ENCODE data around the gene SFMBT2. TPM values are rescaled to one million over a fixed set of nuclear protein-coding genes. Genes with fewer than 3 reads are reported as not detected.

Gene SFMBT2
- total RNA-seq, 1 donor from 2014 or later = 7.0 TPM

DNA sequence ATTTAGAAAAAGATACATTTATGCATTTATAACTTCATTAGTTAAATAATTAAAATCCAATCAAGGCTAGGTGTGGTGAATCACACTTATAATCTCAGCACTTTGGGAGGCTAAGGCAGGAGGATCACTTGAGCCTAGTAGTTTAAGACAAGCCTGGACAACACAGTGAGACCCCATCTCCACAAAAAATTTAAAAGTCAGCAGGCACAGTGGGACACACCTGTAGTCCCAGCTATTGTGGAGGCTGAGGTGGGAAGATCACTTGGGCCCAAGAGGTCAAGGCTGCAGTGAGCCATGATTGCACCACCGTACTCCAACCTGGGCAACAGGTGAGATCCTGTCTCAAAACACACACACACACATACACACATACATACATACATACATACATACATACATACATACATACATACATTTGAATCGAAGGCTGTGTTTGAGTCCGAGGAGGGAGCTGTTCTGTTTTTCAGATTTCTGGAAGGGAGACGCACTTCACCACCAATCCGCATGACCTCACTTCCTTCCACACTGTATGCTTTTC is 30.1 kb downstream of the SFMBT2 start:
- Mint-ChIP-seq H3K4me1 (peaks cover 4% of the 10 kb centered on the region), H3K27ac (ENCODE audit: unreplicated experiment) (no peak overlapping the region), H3K4me3 (no peak overlapping the region), H3K9me3 (no peaks in the 10 kb centered on the region), H3K36me3 (ENCODE audit: low read depth) (peaks cover 15% of the 10 kb centered on the region), H3K27me3 (ENCODE audit: low read depth) (no peaks in the 10 kb centered on the region)
- DNase-seq (ENCODE audit: low read depth, low spot score) = no peak
- TF ChIP-seq, protein P1, sequence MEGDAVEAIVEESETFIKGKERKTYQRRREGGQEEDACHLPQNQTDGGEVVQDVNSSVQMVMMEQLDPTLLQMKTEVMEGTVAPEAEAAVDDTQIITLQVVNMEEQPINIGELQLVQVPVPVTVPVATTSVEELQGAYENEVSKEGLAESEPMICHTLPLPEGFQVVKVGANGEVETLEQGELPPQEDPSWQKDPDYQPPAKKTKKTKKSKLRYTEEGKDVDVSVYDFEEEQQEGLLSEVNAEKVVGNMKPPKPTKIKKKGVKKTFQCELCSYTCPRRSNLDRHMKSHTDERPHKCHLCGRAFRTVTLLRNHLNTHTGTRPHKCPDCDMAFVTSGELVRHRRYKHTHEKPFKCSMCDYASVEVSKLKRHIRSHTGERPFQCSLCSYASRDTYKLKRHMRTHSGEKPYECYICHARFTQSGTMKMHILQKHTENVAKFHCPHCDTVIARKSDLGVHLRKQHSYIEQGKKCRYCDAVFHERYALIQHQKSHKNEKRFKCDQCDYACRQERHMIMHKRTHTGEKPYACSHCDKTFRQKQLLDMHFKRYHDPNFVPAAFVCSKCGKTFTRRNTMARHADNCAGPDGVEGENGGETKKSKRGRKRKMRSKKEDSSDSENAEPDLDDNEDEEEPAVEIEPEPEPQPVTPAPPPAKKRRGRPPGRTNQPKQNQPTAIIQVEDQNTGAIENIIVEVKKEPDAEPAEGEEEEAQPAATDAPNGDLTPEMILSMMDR (conservative IDR thresholded peaks at IDR 0.05) = no peak

DNA sequence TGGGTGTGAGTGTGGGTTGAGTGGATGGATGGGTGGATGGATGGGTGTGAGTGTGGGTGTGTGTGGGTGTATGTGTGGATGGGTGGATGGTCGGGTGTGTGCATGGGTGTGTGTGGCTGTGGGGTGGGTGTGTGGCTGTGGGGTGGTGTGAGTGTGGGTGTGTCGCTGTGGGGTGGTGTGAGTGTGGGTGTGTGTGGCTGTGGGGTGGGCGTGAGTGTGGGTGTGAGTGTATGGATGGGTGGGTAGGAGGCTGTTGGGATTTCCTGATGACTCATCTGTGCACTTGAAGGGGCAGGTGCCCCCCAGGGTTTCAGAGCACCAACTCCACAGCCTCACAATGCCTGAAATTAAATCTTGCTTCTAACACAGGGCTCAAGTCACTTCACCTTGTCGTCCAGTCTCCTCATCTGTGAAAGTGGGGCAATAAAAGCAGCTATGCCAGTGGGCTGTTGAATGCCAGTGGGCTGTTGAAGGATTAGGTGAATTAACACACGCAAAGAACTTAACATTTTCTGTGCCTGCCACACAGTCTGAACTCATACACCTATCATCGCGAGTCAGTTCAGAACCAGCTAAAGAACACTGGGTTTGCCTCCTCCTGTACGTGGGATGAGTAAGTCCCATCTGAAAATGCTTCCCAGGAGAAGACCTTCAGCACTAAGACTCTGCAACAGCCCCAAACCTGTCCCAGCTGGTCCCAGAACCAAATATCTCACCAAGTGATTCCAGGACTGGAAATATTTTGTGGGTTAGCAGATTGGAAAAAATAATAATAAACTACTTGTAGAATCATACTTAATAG is 32.0 kb downstream of the SFMBT2 start:
- H3K4me3 Mint-ChIP-seq = no peak overlapping the region
- H3K27ac Mint-ChIP-seq (ENCODE audit: unreplicated experiment) = no peak overlapping the region
- no peak for DNase-seq (ENCODE audit: low read depth, low spot score)
- TF ChIP-seq, protein P1 (conservative IDR thresholded peaks at IDR 0.05) = no peak
- H3K9me3 Mint-ChIP-seq = no peaks in the 10 kb centered on the region
- H3K27me3 Mint-ChIP-seq (ENCODE audit: low read depth) = no peaks in the 10 kb centered on the region
- H3K36me3 Mint-ChIP-seq (ENCODE audit: low read depth) = peaks cover 21% of the 10 kb centered on the region
- H3K4me1 Mint-ChIP-seq = peaks cover 4% of the 10 kb centered on the region

DNA sequence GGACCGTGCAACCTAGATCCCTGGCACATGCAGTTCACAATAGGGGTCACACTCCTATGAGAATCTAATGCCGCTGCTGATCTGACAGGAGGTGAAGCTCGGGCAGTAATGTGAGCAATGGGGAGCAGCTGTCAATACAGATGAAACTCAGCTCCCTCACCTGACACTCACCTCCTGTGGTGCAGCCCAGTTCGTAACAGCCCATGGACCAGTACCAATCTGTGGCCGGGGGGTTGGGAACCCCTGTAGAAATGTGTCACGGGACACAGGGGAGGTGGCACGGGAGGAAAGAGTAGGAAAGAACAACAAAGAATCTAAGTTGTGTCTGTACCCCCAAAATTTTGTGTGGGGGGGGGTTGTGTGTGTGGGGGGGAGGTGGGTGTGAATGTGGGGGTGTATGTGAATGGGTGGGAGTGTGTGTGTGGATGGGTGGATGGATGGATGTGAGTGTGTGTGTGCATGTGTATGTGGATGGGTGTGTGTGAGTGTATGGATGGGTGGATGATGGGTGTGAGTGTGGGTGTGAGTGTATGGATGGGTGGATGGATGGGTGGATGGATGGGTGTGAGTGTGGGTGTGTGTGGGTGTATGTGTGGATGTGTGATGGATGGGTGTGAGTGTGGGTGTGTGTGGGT is 33.1 kb downstream of the SFMBT2 start:
- Mint-ChIP-seq H3K36me3 (ENCODE audit: low read depth) (peaks cover 32% of the 10 kb centered on the region), H3K27me3 (ENCODE audit: low read depth) (no peaks in the 10 kb centered on the region), H3K9me3 (no peaks in the 10 kb centered on the region), H3K4me3 (no peak overlapping the region), H3K4me1 (peaks cover 4% of the 10 kb centered on the region), H3K27ac (ENCODE audit: unreplicated experiment) (no peak overlapping the region)
- no peak for DNase-seq (ENCODE audit: low read depth, low spot score)
- TF ChIP-seq, protein P1 (conservative IDR thresholded peaks at IDR 0.05) = no peak

DNA sequence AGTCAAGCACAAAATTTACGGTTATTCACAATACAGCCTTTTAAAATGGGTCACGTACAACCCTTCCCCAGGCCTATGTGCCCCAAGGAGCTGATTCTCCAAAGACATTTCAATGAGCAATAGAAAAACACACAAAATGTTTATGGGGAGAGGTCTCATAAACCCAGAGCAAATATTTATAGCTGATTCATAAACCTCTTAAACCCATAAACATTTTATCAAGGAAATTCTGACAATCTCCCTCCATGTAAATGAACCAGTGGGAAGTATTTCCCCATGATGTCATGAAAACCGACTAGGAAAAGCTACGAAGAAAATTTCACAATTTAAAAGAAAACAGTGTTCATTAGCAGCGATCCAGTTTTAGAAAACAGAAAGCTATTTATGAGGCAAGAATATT is 36.0 kb downstream of the SFMBT2 start:
- H3K36me3 Mint-ChIP-seq (ENCODE audit: low read depth) = peaks cover 37% of the 10 kb centered on the region
- DNase-seq (ENCODE audit: low read depth, low spot score) = no peak
- no peak overlapping the region for H3K4me3 Mint-ChIP-seq
- no peaks in the 10 kb centered on the region for H3K27me3 Mint-ChIP-seq (ENCODE audit: low read depth)
- no peak overlapping the region for H3K27ac Mint-ChIP-seq (ENCODE audit: unreplicated experiment)
- TF ChIP-seq, protein P1 (conservative IDR thresholded peaks at IDR 0.05) = no peak
- peaks cover 4% of the 10 kb centered on the region for H3K4me1 Mint-ChIP-seq
- no peaks in the 10 kb centered on the region for H3K9me3 Mint-ChIP-seq

DNA sequence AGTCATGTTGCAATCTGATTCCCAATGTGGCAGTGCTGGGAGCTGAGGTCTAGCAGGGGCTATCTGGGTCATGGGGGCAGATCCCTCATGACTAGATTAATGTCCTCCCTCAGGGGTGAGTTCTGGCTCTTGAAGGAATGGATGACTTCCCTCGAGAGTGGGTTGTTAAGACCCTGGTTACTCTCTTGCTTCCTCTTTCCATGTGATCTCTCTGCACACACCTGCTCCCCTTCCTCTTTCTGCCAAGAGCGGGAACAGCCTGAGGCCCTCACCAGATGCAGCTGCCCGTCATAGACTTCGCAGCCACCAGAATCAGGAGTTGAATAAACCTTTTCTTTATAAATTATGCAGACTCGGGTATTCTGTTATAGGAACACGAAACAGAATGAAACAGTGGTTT is 37.8 kb downstream of the SFMBT2 start:
- DNase-seq (ENCODE audit: low read depth, low spot score) = no peak
- no peak overlapping the region for H3K4me3 Mint-ChIP-seq
- H3K9me3 Mint-ChIP-seq = no peaks in the 10 kb centered on the region
- H3K36me3 Mint-ChIP-seq (ENCODE audit: low read depth) = peaks cover 39% of the 10 kb centered on the region
- no peak overlapping the region for H3K27ac Mint-ChIP-seq (ENCODE audit: unreplicated experiment)
- TF ChIP-seq, protein P1 (conservative IDR thresholded peaks at IDR 0.05) = no peak
- H3K27me3 Mint-ChIP-seq (ENCODE audit: low read depth) = no peaks in the 10 kb centered on the region
- peaks cover 4% of the 10 kb centered on the region for H3K4me1 Mint-ChIP-seq
